NCI-H524 (cell line): ENCODE measurements around the gene RANBP17.

Experiments
- DNase-seq, 2 experiments: peaks; one replicate each; lab custom pipeline; 2025; lab: John Stamatoyannopoulos, UW

The RANBP17 gene

GRCh38 chr5:171317230-171317629 lies 455.4 kb downstream of the RANBP17 start:
- no peak for DNase-seq

GRCh38 chr5:171318026-171318425 lies 456.2 kb downstream of the RANBP17 start:
- DNase-seq: no peak

GRCh38 chr5:171321447-171321846 lies 459.6 kb downstream of the RANBP17 start:
- no peak for DNase-seq

GRCh38 chr5:171322527-171322926 lies 460.7 kb downstream of the RANBP17 start:
- DNase-seq: no peak

GRCh38 chr5:171323007-171323406 lies 461.2 kb downstream of the RANBP17 start:
- DNase-seq: no peak

- DNase-seq: no peak
These were observed 462.2 kb downstream of the RANBP17 start for GRCh38 chr5:171323806-171324632.

- no peak for DNase-seq
These were observed 468.2 kb downstream of the RANBP17 start for GRCh38 chr5:171330021-171330420.

- DNase-seq: peak in 1 of 2 experiments; percentile 6
These were observed 473.8 kb downstream of the RANBP17 start for GRCh38 chr5:171335616-171336015.

- peak; percentile 19 to 64 for DNase-seq
These were observed 474.8 kb downstream of the RANBP17 start for GRCh38 chr5:171336521-171337209.

- no peak for DNase-seq
These were observed 475.4 kb downstream of the RANBP17 start for GRCh38 chr5:171337210-171337569.

- no peak for DNase-seq
These were observed 478.2 kb downstream of the RANBP17 start for GRCh38 chr5:171340042-171340441.

GRCh38 chr5:171340491-171340890 lies 478.7 kb downstream of the RANBP17 start:
- no peak for DNase-seq

GRCh38 chr5:171342362-171343111 lies 480.7 kb downstream of the RANBP17 start:
- peak; percentile 35 to 70 for DNase-seq

- no peak for DNase-seq
These were observed 483.3 kb downstream of the RANBP17 start for GRCh38 chr5:171344936-171345608.
